Suppressor macrophage treated with lipopolysaccharide for 1 hour (primary cell): ENCODE data around the gene ASTN2.

Experiments
- DNase-seq, 3 donors: peaks; one replicate each; pipeline ENCODE4 v3.0.0-alpha.2; 2020 to 2022

ASTN2 gene

DNA sequence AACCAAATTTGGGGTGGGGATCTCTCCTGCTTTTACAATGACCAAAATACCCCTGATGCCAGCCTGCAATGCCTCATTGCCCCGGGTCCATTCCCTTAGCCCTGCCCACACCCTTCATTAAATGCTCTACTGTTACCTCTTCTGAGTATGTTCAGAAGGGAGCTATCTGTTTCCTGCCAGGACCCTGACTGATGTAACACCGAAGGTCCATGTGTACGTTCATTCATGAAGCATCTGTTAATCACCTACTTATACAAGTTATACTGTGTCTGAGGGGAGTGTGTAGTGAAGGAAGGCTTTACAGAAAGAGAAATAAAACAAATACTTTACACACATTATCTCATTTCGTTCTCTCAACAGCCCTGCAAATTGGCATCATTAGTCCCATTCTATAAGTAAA lies 51.9 kb downstream of the ASTN2 start:
- no peak for DNase-seq

DNA sequence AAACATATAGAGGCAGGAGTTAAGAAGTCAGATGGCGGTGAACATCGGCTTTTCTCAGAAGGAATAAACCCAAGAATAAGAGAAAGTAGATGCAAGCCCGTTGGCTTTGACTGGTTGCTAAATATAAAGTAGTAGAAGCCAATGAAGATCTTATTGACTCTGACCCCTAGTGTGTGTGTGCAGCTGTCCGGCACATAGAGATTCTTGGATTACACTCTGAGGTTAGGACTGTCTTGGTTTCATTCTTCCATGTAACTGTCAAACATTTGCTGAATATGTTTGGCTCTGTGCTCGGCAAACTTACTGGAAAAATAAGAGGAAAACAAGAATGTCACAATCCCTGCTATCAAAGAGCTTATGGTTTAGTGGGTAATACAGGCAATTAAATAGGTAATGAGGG lies 54.9 kb downstream of the ASTN2 start:
- DNase-seq: no peak

DNA sequence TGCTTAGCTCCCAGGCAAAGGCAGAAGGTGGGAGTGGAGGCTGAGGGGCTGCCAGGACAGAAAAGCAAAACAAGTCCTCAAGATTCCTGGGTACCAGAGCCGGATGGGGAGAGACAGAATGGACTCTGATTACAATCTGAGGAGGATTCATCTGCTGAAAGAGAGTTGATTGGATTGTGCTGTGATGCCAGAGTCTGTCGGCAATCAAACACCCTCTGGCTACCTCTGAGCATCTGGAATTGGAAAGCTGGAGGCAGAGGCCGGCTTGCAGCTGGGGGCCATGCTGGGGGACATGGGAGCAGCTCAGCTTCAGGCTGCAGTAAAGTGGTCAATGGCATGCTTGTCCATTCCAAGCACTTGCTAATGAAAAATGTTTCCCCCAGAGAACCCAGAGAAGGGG lies 59.3 kb downstream of the ASTN2 start:
- DNase-seq: no peak

DNA sequence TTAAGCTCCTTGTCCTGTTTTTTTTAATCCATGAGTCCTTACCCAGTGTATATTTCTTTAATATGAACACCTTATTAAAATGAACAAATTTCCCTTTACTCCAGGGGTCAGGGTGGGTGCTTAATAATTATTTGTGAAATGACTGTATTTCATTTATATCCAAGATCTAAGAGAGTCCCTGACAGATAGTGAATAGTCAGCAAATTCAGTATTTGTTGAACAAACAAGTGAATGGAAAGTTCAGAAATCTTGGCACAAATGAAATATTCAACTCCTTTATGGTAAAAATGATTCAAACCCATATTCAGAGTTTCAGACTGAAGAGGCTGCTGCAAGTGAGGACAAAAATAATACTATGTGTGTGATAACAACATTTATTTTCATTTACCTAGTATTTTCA lies 59.9 kb downstream of the ASTN2 start:
- DNase-seq: no peak

DNA sequence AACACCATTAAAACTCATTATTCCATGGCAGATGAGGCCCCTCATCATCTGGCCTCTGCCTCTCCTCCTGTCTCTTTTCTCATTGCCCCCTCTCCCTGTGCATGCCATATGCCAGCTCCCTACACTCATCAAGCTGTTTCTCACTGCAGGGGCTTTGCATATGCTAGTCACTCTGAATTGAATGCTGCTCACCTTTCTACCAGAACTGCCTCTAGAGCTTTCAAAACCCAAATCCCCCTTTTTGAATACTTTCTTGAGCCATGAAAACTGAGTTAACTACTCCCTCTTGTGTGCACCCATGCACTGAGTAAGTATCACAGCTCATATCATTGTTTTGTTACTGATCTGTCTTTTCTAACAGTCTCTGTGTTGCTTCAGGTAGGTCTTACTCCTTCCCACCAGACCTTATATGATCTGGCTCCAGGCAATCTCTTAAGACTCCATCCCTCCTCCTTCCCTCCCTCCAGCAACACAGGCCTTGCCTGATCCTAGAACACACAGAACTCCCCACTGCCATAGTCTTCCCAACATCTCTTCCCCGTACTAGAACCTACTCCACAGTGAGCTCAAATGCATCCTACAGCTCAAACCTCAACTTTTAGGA lies 60.5 kb downstream of the ASTN2 start:
- no peak for DNase-seq

DNA sequence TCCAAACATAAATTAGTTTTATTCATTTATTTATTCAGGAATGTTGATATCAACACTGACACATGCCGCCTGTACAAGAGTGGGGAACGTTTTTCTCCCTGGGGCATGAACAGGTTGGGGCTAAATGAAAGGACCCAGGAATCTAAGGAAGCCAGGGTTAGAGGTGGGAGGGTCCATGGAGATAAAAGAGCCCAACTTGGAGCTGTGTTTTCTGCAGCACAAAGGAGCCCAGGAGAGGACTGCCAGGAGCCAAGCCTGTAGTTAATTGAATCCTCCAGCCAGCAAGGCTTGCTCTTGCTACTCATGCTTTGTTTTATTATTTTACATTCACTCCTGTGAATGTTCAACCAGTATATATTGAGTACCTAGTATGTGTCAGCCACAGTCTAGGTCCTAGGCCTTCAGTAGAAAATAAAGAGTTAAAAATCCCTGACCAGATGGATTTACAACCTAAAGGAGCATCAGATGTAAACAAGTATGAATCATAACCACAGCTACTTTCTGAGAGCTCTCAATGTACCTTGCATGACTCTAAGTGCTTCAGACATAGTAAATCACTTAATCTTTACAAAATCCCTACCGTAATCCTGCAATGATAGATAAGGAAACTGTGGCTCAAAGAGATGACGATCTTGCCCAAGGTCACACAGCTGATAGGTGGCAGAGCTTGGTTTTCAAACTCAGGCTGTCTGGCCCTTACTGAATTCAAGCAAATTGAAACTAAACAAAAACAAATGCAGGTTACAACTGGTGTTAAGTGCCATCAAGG lies 69.8 kb downstream of the ASTN2 start:
- no peak for DNase-seq

DNA sequence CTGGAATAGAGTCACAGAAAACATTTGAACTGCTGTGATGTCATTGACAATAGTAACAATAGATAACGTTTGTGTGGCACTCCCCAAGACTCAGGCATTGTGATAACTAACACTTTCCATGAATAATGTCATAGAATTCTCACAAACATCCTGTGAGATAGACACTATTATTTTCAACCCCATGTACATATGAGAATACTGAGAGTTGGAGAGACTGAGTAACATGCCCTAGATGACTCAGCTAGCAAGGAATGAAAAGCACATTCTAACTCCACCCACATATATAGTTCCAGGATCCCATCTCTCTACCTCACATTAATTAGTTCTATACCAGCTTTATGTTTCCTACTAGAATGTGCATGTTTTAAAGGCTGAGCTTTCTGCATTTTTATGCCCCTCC lies 71.4 kb downstream of the ASTN2 start:
- no peak for DNase-seq

DNA sequence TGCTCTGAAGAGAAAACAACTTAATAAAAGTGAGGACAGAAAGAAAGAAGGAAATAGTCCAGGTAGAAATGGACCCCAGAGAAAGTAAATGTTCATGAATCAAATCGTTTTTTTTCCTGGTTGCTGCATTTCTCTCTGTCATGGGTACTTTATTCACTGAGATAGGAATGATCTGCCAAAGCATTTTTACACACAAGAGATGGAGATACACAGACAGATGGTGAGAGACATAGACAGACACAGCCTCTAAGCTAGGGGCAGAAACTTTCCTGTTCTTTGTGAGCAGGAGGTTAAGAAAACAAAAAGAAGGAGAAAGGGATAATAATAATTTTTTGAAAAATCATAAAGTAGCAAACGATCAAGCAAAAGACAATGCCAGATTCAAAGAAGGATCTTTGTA lies 73.7 kb downstream of the ASTN2 start:
- no peak for DNase-seq

DNA sequence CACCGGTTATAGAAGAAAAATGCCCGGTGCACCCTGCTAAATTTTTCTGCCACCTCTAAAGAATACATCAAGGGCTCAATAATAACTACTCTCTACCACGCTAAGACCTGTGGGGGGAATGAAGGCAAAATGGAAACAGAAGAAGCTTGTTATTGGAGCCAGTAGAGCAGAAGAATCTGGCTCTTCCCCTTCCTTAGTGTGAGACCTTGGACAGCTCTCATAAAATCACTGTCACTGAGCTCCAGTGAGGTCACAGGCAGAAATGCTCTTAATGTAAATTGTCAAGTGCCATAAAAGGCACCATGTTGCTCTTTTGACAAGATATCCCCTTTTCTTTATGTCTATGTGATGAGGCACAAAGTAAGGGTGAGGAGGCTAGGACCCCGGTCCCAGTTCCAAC lies 74.4 kb downstream of the ASTN2 start:
- no peak for DNase-seq

DNA sequence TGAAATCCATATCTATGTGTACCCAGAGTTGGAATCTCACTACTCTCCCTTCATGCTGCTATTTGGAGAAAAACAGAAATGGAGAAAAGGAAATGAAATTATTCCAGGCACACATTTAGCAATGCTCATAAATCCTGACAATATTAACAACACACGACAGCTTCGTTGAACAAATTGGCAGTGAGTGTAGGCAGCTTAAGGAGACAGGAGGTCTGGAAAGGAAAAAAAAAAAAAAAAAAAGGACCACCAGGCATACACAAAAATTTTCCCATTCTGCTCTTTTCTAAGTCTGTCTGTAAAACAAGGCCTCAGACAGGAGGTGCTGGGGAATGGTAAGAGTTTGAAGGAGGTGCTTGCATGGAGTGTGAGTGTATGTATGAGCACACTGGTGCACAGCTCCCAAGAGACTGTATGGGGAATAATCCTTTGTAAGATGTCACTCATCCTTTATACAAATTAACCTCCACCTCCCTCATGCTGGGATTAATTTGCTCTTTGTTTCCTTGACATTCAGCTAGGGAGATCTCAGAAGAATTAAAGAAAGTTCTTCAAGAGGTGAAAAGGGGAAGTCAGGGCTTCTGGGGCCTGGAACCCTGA lies 78.9 kb downstream of the ASTN2 start:
- no peak for DNase-seq

DNA sequence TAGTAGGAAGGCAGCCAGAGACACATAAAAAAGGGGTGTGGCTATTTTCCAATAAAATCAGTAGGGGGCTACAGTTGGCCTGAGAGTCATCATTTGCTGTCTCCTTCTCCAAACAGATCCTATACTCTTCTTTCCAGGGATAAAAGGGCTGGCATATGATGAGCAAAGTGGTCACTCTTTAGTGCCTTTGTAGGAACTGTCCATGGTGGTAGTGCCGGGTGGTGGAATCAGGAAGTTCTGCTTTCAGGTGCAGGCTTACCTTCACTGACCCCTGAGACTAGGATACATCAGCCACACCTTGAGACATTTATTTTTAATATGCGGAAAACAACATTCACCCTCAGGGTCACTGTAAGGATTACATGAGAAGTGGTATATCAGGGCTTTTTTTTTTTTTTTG lies 80.8 kb downstream of the ASTN2 start:
- no peak for DNase-seq

DNA sequence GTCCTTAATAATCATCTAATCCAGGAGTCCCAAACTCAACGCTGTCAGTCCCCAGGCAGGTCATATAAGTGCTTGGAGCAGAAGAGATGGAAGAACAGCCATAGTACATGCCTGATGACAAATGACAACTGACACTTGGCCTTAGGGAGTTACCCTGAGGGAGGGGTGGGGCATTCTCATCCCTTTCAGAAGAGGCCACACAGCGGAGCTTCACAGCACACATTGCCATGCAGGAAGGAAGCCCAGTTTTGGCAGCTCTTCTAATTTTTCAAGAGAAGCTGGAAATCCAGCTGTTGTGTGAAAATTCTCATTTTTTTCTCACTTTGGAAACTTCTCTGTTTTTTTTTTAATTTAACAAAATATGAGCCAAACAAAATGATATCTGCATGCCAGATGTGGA lies 89.0 kb downstream of the ASTN2 start:
- DNase-seq: no peak

DNA sequence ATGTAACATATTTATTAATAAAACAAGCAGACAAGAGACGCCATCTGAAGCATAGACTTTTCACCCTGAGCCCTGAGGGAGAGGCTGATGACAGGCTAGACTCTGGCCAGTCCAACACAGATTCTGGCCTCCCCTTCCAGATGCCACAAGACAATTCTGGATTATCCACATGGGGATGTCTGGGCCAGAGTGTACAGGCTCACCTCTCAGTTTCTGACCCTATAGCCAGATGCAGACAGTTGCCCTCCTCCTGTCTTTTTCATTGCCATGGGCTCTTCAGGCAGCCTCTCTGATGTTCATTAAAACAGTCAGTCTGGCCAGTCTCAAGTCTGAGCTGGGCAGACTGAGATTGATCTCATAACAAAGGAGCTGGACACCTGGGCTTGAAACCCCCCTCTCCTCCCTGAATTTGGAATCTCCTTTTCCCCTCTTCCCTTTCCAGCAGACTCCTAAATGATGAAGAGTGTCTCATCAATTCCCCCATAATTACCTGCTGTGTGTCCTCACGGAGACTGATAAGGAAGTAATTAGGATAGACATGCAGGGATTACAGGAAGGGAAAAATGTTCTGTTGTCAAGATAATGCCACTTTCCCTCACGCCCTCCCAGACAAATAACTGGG lies 89.6 kb downstream of the ASTN2 start:
- DNase-seq: no peak

DNA sequence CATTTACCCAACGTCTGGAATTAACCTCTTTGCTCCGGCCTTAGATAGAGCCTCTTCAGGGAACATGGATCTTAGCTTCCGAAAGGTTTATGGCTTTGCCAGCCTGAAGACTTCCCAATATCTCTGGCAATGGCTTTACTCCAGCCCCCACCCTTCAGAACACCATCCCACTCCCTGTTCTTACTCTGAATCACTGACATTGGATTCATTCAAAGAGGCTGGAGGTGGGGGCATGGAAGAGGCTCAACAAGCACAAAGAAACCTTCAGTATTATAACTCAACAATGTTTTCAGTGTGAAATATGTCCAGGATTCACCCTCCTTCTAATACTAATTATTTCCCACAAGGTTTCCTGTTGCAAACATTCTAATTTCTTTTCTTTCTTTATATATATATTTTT lies 91.5 kb downstream of the ASTN2 start:
- no peak for DNase-seq

DNA sequence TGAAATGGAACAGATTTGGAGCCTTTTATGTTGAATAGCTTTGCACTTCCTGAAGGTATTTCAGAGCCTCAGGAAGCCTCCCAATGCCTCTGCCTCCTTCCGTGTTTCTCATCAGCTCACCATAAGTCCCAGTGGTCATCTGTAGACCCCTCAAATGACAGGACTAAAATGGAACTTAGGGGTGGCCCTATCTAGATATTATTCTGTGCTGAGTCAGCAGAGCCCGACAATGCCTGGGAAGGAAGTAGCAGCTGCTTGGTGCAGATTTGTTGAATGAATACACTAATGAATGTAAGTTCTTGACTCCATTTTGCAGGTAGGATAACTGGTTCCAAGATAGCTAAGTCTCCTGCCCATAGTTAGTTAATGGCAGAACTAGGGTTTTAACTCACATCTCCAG lies 97.7 kb downstream of the ASTN2 start:
- no peak for DNase-seq

DNA sequence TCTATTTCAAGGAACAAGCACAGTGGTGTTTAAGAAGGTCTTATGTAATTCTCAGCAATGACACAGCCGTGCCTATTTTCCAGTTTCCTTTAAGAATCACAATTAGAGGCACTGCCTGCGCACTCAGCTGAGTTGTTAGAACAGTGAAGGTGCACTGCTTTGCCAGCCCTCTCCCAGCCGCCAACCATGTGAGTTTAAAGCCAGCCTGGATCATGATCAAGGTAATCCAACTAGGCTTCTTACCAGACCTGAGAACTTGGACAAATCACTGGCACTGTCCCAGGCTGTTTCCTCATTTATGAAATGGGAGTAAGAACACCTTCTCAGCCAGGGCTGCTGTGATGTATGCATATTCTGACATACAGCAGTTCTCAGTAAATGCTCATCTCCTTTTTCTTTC lies 99.6 kb downstream of the ASTN2 start:
- no peak for DNase-seq

DNA sequence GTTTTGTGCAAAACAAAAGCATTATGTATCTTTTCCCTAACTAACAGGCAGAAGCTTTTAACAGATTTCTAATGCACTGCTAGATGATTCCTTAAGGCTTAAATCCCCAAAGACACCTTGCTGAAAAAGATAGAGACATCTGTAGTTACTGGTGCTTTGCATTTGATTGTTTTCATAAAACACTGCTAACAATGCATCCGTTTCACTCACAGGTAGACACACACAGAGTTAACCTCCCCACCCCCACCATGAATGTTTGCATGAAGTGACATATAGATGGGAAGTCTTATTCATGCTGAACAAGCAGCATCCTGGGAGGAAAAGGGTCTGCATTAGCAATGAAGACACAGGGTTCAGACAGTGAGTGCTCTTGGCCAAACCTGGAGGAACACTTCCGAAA lies 100.9 kb downstream of the ASTN2 start:
- no peak for DNase-seq

DNA sequence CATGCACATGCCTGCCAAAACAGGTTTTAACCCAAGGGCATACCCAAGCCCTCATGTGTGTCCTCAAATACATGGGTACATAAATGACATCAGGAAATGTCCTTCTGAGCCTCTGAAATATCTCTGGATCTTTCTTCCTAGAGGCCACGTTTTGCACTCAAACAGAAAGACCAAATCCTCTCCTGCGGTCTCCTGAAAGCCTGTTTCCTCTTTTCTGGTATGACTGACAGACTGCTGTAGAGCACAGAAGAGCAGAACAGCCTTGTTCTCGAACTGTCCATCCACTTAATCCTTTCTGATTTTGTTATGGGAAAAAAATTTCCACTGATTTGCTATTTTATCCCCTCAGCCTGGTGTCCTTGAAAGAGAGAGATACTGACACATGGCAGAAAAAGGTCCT lies 107.2 kb downstream of the ASTN2 start:
- no peak for DNase-seq

DNA sequence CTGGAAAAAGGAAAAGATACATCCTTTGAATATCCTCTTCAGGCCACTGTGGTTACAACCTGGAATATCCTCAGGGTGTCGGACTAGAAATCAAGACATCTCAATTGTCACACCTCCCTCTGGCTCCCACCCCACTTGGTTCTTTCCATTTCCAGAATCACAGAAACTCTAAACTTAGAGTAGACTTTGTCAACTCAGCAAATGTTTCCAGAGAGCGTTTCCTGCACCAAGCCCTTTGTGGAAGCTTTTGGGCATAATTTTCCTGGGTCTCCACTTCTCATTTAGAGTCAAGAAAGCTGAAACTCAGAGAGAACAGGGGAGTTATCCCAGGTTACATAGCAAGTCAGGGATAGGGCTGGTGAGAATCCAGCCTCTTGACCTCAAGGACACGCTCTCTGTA lies 108.8 kb downstream of the ASTN2 start:
- no peak for DNase-seq

DNA sequence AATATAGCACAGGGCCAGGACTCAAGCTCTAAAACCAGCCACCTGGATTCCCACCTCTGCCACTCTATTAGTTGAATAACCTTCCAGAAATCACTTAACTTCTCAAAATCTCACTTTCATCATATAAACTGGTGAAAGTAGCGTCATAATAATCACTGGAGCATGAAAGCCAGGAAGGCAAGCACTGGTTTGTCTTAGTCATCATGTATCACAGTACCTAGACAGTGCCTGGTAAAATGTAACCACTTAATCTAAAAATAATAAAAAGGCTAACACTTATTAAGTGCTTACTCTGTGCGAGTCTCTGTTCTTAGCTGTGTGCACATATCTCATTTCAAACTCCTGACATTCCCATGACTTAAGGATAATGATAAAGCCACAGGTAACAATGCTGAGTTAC lies 109.4 kb downstream of the ASTN2 start:
- DNase-seq: no peak

DNA sequence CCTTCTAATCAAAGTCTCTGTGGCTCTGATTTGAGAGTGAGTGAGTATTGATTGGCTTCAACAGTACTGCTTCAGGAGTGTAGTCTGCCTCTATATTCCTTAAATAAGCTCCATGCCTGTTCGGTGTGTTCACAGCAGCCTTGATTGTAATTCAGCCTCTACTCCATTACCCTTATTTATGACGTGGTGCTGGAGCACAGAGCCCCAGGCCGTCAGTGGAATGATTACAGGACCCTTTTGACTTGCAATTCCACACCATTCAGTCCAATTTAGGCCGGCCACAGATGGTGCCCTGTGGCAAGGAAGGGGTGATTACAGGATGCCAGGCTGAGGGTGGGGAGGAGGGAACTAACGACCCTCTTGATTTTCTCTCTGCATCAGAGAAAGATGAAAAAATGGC lies 110.3 kb downstream of the ASTN2 start:
- no peak for DNase-seq

DNA sequence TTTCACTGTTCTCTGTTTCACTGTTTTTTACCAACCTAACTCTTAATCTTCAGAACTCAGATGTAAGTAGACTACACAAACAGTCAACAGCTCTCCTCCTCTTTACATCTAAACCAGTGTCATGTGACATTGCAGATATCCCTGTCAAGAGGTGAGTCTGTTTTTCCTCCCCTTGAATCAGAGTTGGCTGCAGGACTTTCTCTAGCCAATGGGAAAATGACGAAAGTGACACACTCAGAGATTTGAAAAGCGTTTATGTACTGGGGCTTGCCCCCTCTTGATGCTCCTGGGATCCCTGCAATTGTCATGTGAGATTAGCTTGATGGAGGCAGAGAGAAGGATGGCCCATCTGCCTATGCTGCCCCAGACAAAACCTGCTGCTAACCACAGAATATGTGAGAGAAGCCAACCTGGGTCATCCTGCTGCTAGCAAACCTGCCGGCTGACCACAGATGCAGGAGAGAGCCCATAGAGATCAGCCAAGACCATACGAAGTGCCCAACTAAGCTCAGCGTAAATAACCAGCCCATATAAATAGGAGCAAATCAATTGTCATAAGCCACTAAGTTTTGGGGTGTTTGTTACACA lies 111.1 kb downstream of the ASTN2 start:
- DNase-seq: no peak

DNA sequence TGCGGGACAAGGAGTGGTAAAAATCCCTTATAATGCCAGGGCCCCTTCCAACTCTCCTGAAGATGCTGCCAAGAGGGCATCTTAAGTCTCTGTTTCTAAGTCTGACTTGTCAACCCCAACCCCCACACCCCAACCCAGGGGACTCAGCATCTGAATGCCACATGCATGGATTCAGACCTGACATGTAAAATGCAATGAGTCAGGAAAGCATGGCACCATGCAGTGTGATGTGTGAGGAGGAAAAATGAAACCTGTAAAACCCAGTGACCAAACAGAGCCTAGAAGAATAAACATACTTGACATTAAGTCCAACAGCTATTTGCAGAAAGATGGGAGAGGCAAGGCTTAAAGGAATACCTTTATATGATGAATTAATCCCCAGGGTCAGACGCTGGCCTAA lies 112.4 kb downstream of the ASTN2 start:
- no peak for DNase-seq
